HG03571 (cell line): ENCODE measurements around the gene CENPO.
"Not testable (repeated sequence)": the region's sequence is repeated elsewhere in the genome, so short reads cannot be mapped to it uniquely, and the experiment has no call there.

Source experiments
- ATAC-seq: cut with Tn5 transposase; IDR thresholded peaks from one replicate; pipeline ENCODE4 v1.9.1; 2021; ENCODE audit not compliant: unreplicated experiment

The CENPO gene

GRCh38 chr2:24822049-24822706 is 29.0 kb downstream of the CENPO start:
- ATAC-seq, result no peak

GRCh38 chr2:24824071-24824588 is 30.9 kb downstream of the CENPO start:
- no peak for ATAC-seq

- no peak for ATAC-seq
Measured at GRCh38 chr2:24824966-24825882, 32.0 kb downstream of the CENPO start.

GRCh38 chr2:24825883-24826772 is 32.9 kb downstream of the CENPO start:
- ATAC-seq, result no peak

- no peak for ATAC-seq
Measured at GRCh38 chr2:24826773-24827145, 33.5 kb downstream of the CENPO start.

- peak; percentile 58 for ATAC-seq
Measured at GRCh38 chr2:24827321-24828237, 34.4 kb downstream of the CENPO start.

- no peak for ATAC-seq
Measured at GRCh38 chr2:24828238-24828996, 35.2 kb downstream of the CENPO start.

- no peak for ATAC-seq
Measured at GRCh38 chr2:24830351-24830750, 37.1 kb downstream of the CENPO start.

- ATAC-seq, result no peak
Measured at GRCh38 chr2:24830786-24831185, 37.6 kb downstream of the CENPO start.

- ATAC-seq, result no peak
Measured at GRCh38 chr2:24831221-24832072, 38.2 kb downstream of the CENPO start.

- no peak for ATAC-seq
Measured at GRCh38 chr2:24832073-24832461, 38.8 kb downstream of the CENPO start.

- no peak for ATAC-seq
Measured at GRCh38 chr2:24832521-24832920, 39.3 kb downstream of the CENPO start.

GRCh38 chr2:24832931-24833701 is 39.9 kb downstream of the CENPO start:
- no peak for ATAC-seq

GRCh38 chr2:24833821-24834732 is 40.9 kb downstream of the CENPO start:
- no peak for ATAC-seq

- no peak for ATAC-seq
Measured at GRCh38 chr2:24834733-24835395, 41.6 kb downstream of the CENPO start.

GRCh38 chr2:24835411-24835810 is 42.2 kb downstream of the CENPO start:
- not testable (repeated sequence) for ATAC-seq
